ENCODE results near the gene MIPOL1. TPM values are rescaled to one million over a fixed set of nuclear protein-coding genes. Genes with fewer than 3 reads are reported as not detected.

The MIPOL1 gene
- total and polyA plus RNA-seq, 9 of the 15 experiments (the other 6 are each of a cell fraction or from before 2014, with no cell fraction given), result 6.7 to 21.9 (median 12.4) TPM

DNA sequence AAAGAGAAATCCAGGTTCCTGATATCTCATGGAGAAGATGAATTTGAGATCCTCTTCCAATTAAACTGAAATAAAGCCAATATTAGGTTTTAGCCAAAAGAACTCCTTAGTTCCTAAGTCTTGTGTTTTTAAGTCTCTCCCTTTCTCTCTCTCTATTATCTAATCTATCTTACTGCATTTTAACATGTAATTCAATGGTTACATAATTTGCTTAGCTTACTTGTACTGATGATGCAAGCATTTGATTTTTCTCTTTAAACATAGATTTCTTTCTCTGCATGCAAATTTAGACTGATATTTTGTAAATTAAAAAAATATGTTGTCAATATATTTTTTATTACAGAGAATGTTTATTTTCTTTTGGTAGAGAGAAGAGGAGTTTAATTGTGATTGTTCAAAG, 78.2 kb downstream of the MIPOL1 start (continued):
- no peak for TF ChIP-seq ZBTB33 (CRISPR knock-in tag; IDR thresholded peaks at IDR 0.05)
- no peak for TF ChIP-seq SAP30 (IDR thresholded peaks at IDR 0.05; ENCODE audit: borderline replicate concordance, insufficient read depth, low read depth, low read length, poor library complexity, severe bottlenecking)
- no peak for TF ChIP-seq BRD4 (IDR thresholded peaks at IDR 0.05)
- TF ChIP-seq MTA2 (IDR thresholded peaks at IDR 0.05; ENCODE audit: low read depth), result no peak
- TF ChIP-seq, protein P1, sequence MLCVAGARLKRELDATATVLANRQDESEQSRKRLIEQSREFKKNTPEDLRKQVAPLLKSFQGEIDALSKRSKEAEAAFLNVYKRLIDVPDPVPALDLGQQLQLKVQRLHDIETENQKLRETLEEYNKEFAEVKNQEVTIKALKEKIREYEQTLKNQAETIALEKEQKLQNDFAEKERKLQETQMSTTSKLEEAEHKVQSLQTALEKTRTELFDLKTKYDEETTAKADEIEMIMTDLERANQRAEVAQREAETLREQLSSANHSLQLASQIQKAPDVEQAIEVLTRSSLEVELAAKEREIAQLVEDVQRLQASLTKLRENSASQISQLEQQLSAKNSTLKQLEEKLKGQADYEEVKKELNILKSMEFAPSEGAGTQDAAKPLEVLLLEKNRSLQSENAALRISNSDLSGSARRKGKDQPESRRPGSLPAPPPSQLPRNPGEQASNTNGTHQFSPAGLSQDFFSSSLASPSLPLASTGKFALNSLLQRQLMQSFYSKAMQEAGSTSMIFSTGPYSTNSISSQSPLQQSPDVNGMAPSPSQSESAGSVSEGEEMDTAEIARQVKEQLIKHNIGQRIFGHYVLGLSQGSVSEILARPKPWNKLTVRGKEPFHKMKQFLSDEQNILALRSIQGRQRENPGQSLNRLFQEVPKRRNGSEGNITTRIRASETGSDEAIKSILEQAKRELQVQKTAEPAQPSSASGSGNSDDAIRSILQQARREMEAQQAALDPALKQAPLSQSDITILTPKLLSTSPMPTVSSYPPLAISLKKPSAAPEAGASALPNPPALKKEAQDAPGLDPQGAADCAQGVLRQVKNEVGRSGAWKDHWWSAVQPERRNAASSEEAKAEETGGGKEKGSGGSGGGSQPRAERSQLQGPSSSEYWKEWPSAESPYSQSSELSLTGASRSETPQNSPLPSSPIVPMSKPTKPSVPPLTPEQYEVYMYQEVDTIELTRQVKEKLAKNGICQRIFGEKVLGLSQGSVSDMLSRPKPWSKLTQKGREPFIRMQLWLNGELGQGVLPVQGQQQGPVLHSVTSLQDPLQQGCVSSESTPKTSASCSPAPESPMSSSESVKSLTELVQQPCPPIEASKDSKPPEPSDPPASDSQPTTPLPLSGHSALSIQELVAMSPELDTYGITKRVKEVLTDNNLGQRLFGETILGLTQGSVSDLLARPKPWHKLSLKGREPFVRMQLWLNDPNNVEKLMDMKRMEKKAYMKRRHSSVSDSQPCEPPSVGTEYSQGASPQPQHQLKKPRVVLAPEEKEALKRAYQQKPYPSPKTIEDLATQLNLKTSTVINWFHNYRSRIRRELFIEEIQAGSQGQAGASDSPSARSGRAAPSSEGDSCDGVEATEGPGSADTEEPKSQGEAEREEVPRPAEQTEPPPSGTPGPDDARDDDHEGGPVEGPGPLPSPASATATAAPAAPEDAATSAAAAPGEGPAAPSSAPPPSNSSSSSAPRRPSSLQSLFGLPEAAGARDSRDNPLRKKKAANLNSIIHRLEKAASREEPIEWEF (CRISPR knock-in tag; IDR thresholded peaks at IDR 0.05), result no peak
- TF ChIP-seq TFE3 (CRISPR knock-in tag; IDR thresholded peaks at IDR 0.05), result no peak

All from K562 (cell line).